Measurements from ENCODE around the gene MKLN1.

DNA sequence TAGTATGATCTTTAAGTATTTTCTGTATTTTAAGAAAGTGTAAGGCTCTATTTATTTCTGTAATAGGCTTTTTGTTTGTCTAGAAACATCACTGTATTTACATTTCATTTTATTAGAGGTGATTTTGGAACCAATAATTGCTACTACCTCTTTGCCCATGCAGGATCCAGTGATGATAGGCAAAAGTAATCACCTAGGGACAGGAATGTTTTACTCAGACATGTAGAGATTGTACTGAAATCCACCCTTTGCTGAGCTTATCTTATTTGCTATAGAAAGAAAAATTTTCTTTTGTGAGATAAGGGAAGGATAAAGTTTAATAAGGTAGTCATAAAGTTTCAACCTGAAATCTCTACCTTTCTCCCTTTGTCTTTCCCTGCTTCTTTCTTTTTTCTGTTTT is 73.5 kb downstream of the MKLN1 start:
- TF ChIP-seq, protein P1, sequence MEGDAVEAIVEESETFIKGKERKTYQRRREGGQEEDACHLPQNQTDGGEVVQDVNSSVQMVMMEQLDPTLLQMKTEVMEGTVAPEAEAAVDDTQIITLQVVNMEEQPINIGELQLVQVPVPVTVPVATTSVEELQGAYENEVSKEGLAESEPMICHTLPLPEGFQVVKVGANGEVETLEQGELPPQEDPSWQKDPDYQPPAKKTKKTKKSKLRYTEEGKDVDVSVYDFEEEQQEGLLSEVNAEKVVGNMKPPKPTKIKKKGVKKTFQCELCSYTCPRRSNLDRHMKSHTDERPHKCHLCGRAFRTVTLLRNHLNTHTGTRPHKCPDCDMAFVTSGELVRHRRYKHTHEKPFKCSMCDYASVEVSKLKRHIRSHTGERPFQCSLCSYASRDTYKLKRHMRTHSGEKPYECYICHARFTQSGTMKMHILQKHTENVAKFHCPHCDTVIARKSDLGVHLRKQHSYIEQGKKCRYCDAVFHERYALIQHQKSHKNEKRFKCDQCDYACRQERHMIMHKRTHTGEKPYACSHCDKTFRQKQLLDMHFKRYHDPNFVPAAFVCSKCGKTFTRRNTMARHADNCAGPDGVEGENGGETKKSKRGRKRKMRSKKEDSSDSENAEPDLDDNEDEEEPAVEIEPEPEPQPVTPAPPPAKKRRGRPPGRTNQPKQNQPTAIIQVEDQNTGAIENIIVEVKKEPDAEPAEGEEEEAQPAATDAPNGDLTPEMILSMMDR (IDR thresholded peaks at IDR 0.05 in 2 of 3, conservative IDR thresholded peaks at IDR 0.05 in 1 of 3; ENCODE audit: borderline replicate concordance in 1 of 3, insufficient read depth in 1 of 3, low read depth in 2 of 3, low read length in 2 of 3): no peak
- TF ChIP-seq SIN3A (IDR thresholded peaks at IDR 0.05; ENCODE audit: low read depth) (no peak), EZH2phosphoT487 (IDR thresholded peaks at IDR 0.05; ENCODE audit: borderline replicate concordance) (no peak), JUND (IDR thresholded peaks at IDR 0.05) (no peak), POLR2AphosphoS5 (IDR thresholded peaks at IDR 0.05; ENCODE audit: low read depth, low read length) (no peak), TCF7L2 (IDR thresholded peaks at IDR 0.05; ENCODE audit: borderline replicate concordance, extremely low read depth, insufficient read depth, insufficient read length) (no peak), EGR1 (IDR thresholded peaks at IDR 0.05; ENCODE audit: low read depth) (no peak), POLR2A (IDR thresholded peaks at IDR 0.05; ENCODE audit: borderline replicate concordance, extremely low read depth, insufficient read depth, insufficient read length) (no peak), YY1 (IDR thresholded peaks at IDR 0.05; ENCODE audit: extremely low read depth, insufficient replicate concordance, low read depth, low read length) (no peak), ZFX (IDR thresholded peaks at IDR 0.05) (no peak), EZH2 (IDR thresholded peaks at IDR 0.05) (no peak), SRF (IDR thresholded peaks at IDR 0.05; ENCODE audit: low read depth) (no peak)
- TF ChIP-seq, protein P2, sequence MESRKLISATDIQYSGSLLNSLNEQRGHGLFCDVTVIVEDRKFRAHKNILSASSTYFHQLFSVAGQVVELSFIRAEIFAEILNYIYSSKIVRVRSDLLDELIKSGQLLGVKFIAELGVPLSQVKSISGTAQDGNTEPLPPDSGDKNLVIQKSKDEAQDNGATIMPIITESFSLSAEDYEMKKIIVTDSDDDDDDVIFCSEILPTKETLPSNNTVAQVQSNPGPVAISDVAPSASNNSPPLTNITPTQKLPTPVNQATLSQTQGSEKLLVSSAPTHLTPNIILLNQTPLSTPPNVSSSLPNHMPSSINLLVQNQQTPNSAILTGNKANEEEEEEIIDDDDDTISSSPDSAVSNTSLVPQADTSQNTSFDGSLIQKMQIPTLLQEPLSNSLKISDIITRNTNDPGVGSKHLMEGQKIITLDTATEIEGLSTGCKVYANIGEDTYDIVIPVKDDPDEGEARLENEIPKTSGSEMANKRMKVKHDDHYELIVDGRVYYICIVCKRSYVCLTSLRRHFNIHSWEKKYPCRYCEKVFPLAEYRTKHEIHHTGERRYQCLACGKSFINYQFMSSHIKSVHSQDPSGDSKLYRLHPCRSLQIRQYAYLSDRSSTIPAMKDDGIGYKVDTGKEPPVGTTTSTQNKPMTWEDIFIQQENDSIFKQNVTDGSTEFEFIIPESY (IDR thresholded peaks at IDR 0.05; ENCODE audit: extremely low read depth, insufficient replicate concordance, low read length): no peak
- TF ChIP-seq, protein P3, sequence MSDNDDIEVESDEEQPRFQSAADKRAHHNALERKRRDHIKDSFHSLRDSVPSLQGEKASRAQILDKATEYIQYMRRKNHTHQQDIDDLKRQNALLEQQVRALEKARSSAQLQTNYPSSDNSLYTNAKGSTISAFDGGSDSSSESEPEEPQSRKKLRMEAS (IDR thresholded peaks at IDR 0.05): no peak

All from HCT116 (cell line).